K562 (cell line): ENCODE results near the gene CCL13. TPM values are rescaled to one million over a fixed set of nuclear protein-coding genes. Genes with fewer than 3 reads are reported as not detected.

ENCODE experiments used
- ARID2 ChIP-seq: fragments of 450-650 bp; IDR thresholded peaks from 2 replicates; pipeline ENCODE4 v1.6.1; 2017; ENCODE audit warnings: antibody characterized with exemption, mild to moderate bottlenecking
- PHF8 ChIP-seq: fragments of 200-600 bp; sonication (generic); IDR thresholded peaks from 2 replicates; pipeline ENCODE4 v1.6.1; 2012; ENCODE audit warnings: mixed run types, mild to moderate bottlenecking, inconsistent platforms, low read length, moderate library complexity, borderline replicate concordance
- SRF ChIP-seq, 2 experiments: fragments of 250-450, 450-650 bp in 1 of 2; sonication (Bioruptor Pico) in 1 of 2; sonication (generic) in 1 of 2; formaldehyde crosslinking; IDR thresholded peaks; 2 replicates each; pipeline versions ENCODE4 v1.5.0 to v1.5.1; 2020 to 2022; ENCODE audit warnings: mild to moderate bottlenecking in 1 of 2, missing genetic modification reagents in 1 of 2
- ZC3H8 ChIP-seq: fragments of 450-650 bp; IDR thresholded peaks from 2 replicates; pipeline ENCODE4 v1.6.1; 2017
- ZFP36 ChIP-seq: fragments of 150-350 bp; IDR thresholded peaks from 2 replicates; pipeline ENCODE4 v1.6.1; 2018; ENCODE audit warnings: low read length, low read depth; ENCODE audit not compliant: partially characterized antibody
- ZKSCAN1 ChIP-seq: fragments of 150-350 bp; IDR thresholded peaks from 2 replicates; pipeline ENCODE4 v1.6.1; 2016; ENCODE audit warnings: low read depth, low read length
- polyA plus RNA-seq, 8 experiments: library from polyadenylated mRNA; depleted of rRNA in 4 of 8; stranded (reverse) in 5 of 8; unstranded in 3 of 8; fragments of >200 nt; fragmentation: Nextera tagmentation in 2 of 8; fragmentation: Illumina TruSeq in 1 of 8; extraction: Ambion mirVana in 2 of 8; extraction: Trizol in 1 of 8; gene quantifications; 2 replicates each; pipeline versions ENCODE4 v1.2.1 to v1.2.3, GENCODE V29; 2011 to 2014; ENCODE audit warnings: inconsistent platforms in 1 of 8, missing spikeins in 1 of 8
- total RNA-seq, 7 experiments: library from RNA; depleted of rRNA in 6 of 7; stranded (reverse); fragments of >200 nt in 6 of 7; fragmentation: Illumina TruSeq in 2 of 7; extraction: Trizol in 2 of 7; gene quantifications; 2 replicates each; pipeline versions ENCODE4 v1.2.1 to v1.2.3, GENCODE V29; 2011 to 2021; ENCODE audit warnings: low replicate concordance in 1 of 7
- TF ChIP-seq, protein P1 (sequence below), 3 experiments: IDR thresholded peaks in 2 of 3; conservative IDR thresholded peaks in 1 of 3; 2 replicates each; pipeline ENCODE4 v1.5.1; 2011 to 2012; ENCODE audit warnings: low read length in 3 of 3, mild to moderate bottlenecking in 3 of 3, control low read depth in 2 of 3, improper control_type of control experiment in 1 of 3, inconsistent platforms in 1 of 3, low read depth in 1 of 3, mixed read lengths in 1 of 3, moderate library complexity in 1 of 3; ENCODE audit not compliant: insufficient read depth in 2 of 3
- TF ChIP-seq, protein P2 (sequence below): fragments of 200-400 bp; formaldehyde crosslinking; IDR thresholded peaks from 2 replicates; pipeline ENCODE4 v1.6.1; 2017; ENCODE audit warnings: mild to moderate bottlenecking, low read depth, low read length, moderate library complexity

The CCL13 gene
- total and polyA plus RNA-seq, 9 of the 15 experiments (the other 6 are each of a cell fraction or from before 2014, with no cell fraction given), result not detected

DNA sequence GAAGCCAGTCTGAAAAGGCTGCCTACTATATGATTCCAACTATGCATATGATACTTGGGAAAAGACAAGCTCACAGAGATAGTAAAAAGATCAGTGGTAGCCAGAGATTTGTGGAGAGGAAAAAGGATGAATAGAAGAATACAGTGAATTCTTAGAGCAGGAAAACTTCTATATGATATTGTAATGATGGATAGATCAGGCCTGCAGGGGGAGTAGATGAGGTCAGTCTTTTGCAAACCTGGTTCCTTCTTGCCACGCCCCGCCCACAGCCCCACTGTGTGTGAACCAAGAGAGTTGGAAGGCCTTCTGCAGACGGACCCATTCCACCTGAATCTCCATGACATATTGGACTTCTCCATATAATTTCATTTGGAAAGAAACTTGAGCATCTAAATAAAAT is 37.8 kb upstream of the CCL13 start (continued):
- TF ChIP-seq, protein P1, sequence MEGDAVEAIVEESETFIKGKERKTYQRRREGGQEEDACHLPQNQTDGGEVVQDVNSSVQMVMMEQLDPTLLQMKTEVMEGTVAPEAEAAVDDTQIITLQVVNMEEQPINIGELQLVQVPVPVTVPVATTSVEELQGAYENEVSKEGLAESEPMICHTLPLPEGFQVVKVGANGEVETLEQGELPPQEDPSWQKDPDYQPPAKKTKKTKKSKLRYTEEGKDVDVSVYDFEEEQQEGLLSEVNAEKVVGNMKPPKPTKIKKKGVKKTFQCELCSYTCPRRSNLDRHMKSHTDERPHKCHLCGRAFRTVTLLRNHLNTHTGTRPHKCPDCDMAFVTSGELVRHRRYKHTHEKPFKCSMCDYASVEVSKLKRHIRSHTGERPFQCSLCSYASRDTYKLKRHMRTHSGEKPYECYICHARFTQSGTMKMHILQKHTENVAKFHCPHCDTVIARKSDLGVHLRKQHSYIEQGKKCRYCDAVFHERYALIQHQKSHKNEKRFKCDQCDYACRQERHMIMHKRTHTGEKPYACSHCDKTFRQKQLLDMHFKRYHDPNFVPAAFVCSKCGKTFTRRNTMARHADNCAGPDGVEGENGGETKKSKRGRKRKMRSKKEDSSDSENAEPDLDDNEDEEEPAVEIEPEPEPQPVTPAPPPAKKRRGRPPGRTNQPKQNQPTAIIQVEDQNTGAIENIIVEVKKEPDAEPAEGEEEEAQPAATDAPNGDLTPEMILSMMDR (IDR thresholded peaks at IDR 0.05 in 2 of 3, conservative IDR thresholded peaks at IDR 0.05 in 1 of 3; ENCODE audit: insufficient read depth in 2 of 3, low read depth in 1 of 3, low read length in 3 of 3), result peak; percentile 36 to 54 (median 52)
- TF ChIP-seq, protein P2, sequence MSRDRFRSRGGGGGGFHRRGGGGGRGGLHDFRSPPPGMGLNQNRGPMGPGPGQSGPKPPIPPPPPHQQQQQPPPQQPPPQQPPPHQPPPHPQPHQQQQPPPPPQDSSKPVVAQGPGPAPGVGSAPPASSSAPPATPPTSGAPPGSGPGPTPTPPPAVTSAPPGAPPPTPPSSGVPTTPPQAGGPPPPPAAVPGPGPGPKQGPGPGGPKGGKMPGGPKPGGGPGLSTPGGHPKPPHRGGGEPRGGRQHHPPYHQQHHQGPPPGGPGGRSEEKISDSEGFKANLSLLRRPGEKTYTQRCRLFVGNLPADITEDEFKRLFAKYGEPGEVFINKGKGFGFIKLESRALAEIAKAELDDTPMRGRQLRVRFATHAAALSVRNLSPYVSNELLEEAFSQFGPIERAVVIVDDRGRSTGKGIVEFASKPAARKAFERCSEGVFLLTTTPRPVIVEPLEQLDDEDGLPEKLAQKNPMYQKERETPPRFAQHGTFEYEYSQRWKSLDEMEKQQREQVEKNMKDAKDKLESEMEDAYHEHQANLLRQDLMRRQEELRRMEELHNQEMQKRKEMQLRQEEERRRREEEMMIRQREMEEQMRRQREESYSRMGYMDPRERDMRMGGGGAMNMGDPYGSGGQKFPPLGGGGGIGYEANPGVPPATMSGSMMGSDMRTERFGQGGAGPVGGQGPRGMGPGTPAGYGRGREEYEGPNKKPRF, result no peak
- TF ChIP-seq ZFP36 (no peak), PHF8 (no peak), ARID2 (no peak), ZKSCAN1 (peak; percentile 46; the same call in 1 of the 2 replicates), ZC3H8 (no peak), SRF (CRISPR knock-in tag; IDR thresholded peaks at IDR 0.05) (no peak)
